Dendritic cell treated with granulocyte-macrophage colony-stimulating factor and Interleukin-4, amounts not matched to agents 40 ng/mL and 50 ng/mL, for 4 days (primary cell): ENCODE data around the gene IL18RAP.

ENCODE experiments used
- H3K27ac Mint-ChIP-seq: one replicate; pipeline ENCODE4 v1.8.0; 2022; ENCODE audit warnings: mild to moderate bottlenecking, mixed read lengths
- H3K27me3 Mint-ChIP-seq: one replicate; pipeline ENCODE4 v1.8.0; 2022; ENCODE audit warnings: mild to moderate bottlenecking, mixed read lengths
- H3K36me3 Mint-ChIP-seq: one replicate; pipeline ENCODE4 v1.8.0; 2022; ENCODE audit warnings: low read depth, mixed read lengths
- H3K4me1 Mint-ChIP-seq: one replicate; pipeline ENCODE4 v1.8.0; 2022; ENCODE audit warnings: low read depth, mixed read lengths
- H3K4me3 Mint-ChIP-seq: one replicate; pipeline ENCODE4 v1.8.0; 2022; ENCODE audit warnings: mild to moderate bottlenecking, moderate library complexity, mixed read lengths
- H3K9me3 Mint-ChIP-seq: one replicate; pipeline ENCODE4 v1.8.0; 2022; ENCODE audit warnings: mixed read lengths
- intact Hi-C: fragments of 100-400 bp; cut with micrococcal nuclease; formaldehyde crosslinking; loops from one replicate; pipeline ENCODE4 v1.15.0; 2022

The IL18RAP gene

DNA sequence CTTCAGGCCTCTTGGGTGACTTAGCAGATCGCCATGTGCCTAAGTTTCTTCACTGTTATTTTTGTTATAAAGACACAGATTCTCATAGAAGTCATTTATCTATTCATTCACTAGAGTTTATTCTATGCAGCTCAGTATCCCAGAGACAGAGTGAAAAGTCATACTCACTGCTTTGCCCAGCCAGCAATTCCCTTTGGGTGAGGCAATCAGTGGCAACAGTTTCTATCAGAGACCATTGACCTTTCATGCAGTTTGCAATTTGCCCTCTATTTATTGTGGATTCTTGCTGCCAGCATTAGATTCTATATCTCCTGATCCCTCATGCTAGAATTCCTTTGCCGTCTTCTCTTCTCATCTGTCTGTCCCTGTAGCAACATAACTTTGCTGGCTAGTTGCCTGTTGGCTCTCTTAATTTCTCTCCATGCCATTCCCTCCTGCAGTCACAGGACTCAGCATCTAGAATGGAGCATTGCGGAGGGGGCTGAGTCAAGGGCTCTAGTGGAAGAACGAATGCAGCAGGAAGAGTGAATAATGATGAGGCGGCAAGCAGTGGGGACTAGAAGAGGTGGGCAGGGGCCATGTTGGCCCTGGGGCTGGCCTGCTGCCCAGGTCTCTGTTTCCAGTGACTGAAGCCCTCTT lies 62.3 kb downstream of the IL18RAP start:
- Mint-ChIP-seq H3K4me1 (peaks cover 24% of the 10 kb centered on the region), H3K4me3 (no peak overlapping the region), H3K27ac (no peak overlapping the region), H3K36me3 (no peaks in the 10 kb centered on the region), H3K27me3 (peaks cover 40% of the 10 kb centered on the region), H3K9me3 (no peaks in the 10 kb centered on the region)
- intact Hi-C loops, result no loop called here

DNA sequence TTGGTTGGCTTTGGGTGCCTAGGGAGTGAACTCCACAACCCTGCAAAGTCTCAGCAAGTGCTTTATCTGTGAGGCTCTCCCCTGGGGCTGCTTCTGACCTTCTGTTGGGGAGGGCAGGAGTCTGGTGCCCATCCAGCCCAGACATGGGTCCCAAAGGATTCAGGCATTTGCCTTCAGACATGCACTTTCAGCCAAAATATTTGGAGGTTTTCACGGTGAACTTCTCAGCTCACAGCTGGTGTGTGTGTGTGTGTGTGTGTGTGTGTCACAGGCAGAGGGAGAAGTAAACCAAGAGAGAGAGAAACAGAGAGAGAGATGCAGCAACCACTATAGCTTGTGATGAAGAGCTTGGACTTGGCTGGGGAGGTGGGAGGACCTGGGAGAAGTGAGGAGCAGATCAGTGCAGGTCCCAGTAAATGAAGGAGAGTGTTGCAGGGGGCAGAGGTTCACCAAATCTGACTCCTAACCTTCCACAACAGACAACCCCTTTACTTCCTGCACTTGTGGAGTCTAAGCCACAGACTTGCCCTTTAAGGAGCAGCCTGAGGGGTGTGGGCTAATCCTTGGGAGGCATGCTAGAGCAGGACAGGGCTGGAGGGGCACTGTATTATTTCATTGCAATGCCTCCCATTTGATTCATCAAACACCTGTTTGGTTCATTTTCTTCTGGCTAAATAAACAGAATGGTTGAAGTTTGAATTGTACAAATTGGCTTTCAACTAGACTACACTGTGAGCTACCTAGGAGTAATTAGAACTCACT lies 64.2 kb downstream of the IL18RAP start:
- intact Hi-C loops, result no loop called here
- Mint-ChIP-seq H3K27me3 (peaks cover 37% of the 10 kb centered on the region), H3K4me3 (no peak overlapping the region), H3K36me3 (no peaks in the 10 kb centered on the region), H3K4me1 (peaks cover 24% of the 10 kb centered on the region), H3K9me3 (peaks cover 9% of the 10 kb centered on the region), H3K27ac (no peak overlapping the region)

DNA sequence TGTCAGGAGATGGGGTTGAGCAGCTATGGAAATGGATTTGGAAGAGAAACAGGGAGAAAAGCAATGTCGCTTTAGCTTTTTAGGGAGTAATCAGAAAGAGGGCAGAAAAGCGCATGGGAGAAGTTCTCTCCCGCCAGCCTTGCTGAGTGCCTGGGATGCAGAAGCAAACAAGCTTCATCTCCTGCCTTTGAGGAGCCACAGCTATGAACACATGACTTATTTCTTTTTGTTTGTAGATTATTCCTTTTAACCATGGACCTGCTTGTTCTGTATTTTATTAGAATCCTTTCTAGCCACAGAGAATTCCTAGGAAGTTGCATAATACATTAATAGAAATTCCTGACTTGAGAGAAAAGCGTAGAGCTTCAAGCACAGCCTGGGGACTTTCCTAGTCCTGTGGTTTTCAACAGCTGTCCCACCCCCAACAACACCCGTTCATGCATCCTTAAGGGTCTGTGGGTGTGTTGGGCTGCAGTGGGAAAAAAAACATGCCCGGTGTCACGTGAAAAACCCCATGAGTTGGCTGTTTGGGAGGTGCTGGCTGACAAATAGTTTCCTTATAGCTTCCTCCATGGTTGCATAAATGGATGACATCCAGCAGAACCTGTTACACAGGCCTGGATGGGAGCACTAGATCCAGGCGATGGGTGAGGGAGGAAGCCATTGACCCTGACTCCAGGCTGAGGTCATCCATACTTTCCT lies 65.0 kb downstream of the IL18RAP start:
- intact Hi-C loops, result no loop called here
- Mint-ChIP-seq H3K27me3 (peaks cover 37% of the 10 kb centered on the region), H3K9me3 (peaks cover 13% of the 10 kb centered on the region), H3K4me3 (no peak overlapping the region), H3K4me1 (peaks cover 24% of the 10 kb centered on the region), H3K36me3 (no peaks in the 10 kb centered on the region), H3K27ac (no peak overlapping the region)

DNA sequence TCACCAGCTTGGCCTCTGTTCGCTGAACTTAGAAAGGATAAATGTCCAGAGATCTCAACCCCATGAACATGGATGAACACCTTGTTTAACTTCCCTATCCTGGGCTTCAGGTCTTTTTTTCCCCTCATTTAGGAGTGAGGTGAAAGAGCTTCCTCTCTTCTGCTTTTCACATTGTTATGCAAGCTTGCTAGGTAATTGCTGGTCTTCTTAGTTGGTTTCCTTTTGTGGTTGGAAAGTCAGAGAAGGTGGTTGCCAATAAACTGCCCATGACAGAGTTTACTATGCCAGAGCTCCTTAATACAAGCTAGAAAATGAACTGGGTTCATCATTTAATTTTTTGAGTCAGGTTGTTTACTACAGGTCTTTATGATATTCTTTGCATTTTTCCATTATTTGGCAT lies 66.7 kb downstream of the IL18RAP start:
- H3K9me3 Mint-ChIP-seq, result peaks cover 23% of the 10 kb centered on the region
- H3K4me3 Mint-ChIP-seq, result no peak overlapping the region
- H3K27ac Mint-ChIP-seq, result no peak overlapping the region
- no peaks in the 10 kb centered on the region for H3K36me3 Mint-ChIP-seq
- peaks cover 34% of the 10 kb centered on the region for H3K27me3 Mint-ChIP-seq
- H3K4me1 Mint-ChIP-seq, result peaks cover 24% of the 10 kb centered on the region
- intact Hi-C loops, result no loop called here

DNA sequence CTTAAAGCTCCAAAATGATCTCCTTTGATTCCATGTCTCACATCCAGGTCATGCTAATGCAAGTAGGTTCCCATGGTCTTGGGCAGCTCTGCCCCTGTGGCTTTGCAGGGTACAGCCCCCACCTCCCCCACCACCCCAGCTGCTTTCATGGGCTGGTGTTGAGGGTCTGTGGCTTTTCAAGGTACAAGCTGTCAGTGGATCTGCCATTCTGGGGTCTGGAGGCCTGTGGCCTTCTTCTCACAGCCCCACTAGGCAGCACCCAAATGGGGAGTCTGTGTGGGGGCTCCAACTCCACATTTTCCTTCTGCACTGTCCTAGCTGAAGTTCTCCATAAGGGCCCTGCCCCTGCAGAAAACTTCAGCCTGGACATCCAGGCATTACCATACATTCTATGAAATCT lies 69.0 kb downstream of the IL18RAP start:
- peaks cover 23% of the 10 kb centered on the region for H3K4me1 Mint-ChIP-seq
- H3K36me3 Mint-ChIP-seq, result no peaks in the 10 kb centered on the region
- no peak overlapping the region for H3K27ac Mint-ChIP-seq
- H3K27me3 Mint-ChIP-seq, result peaks cover 17% of the 10 kb centered on the region
- peaks cover 29% of the 10 kb centered on the region for H3K9me3 Mint-ChIP-seq
- no peak overlapping the region for H3K4me3 Mint-ChIP-seq
- intact Hi-C loops, result no loop called here

DNA sequence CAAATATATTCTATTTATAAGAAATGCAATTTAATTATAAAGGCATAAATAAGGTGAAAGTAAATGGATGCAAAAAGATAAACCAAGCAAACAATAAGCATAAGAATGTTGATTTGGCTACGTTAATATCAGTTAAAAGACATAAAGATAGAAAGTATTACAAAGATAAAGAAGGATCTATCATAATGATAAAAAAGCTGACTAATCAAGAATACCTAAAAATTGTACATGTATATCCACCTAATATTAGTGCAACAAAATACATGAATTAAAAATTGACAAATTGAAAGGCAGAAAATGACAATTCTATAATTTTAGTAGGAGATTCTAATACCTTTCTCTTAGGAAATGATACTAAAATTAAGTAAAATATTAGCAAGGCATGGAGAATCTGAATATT lies 71.6 kb downstream of the IL18RAP start:
- no peaks in the 10 kb centered on the region for H3K36me3 Mint-ChIP-seq
- peaks cover 11% of the 10 kb centered on the region for H3K4me1 Mint-ChIP-seq
- intact Hi-C loops, result no loop called here
- no peak overlapping the region for H3K27ac Mint-ChIP-seq
- no peak overlapping the region for H3K4me3 Mint-ChIP-seq
- peaks cover 29% of the 10 kb centered on the region for H3K9me3 Mint-ChIP-seq
- H3K27me3 Mint-ChIP-seq, result peaks cover 4% of the 10 kb centered on the region

DNA sequence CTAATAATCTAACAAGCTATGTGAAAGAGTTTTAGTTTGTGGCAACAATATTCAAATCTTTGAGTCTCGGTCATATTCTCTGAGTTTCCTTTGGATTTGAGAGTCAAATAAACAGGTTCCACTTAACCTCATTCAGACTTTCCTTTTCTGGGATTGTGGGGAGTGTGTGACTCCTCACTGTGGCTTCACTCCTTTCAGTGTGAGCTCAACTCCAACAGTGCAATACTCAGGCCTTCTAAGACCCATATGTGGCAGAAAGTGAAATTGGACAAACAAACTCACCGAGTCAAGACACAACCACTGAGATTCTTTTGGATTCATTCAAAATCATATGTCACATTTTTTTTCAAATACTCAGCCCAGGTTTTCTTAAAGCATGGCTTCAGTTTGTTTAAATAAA lies 75.5 kb downstream of the IL18RAP start:
- Mint-ChIP-seq H3K9me3 (peaks cover 12% of the 10 kb centered on the region), H3K27me3 (peaks cover 9% of the 10 kb centered on the region), H3K27ac (no peak overlapping the region), H3K36me3 (no peaks in the 10 kb centered on the region), H3K4me3 (no peak overlapping the region), H3K4me1 (peaks cover 9% of the 10 kb centered on the region)
- intact Hi-C loops, result no loop called here

DNA sequence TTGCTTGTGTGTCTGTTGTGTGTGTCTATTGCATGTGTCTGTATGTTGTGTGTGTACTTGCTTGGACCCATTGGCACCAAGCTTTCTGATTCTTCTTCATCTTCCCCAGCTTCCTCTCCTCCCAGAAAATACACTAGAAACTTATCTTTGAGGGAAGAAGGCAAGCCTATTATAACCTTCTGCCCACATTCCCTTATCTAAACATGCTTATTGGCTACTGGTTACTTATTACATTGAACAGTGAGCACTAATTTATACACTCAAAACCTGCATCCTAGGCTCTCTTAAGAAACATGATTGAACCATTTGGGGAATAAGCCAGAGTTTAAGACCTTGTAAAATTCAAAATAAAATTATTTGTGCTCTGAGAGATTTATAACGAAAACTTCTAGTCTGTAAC lies 76.6 kb downstream of the IL18RAP start:
- intact Hi-C loops, result no loop called here
- Mint-ChIP-seq H3K9me3 (peaks cover 6% of the 10 kb centered on the region), H3K4me1 (peaks cover 9% of the 10 kb centered on the region), H3K36me3 (no peaks in the 10 kb centered on the region), H3K27me3 (peaks cover 16% of the 10 kb centered on the region), H3K27ac (no peak overlapping the region), H3K4me3 (no peak overlapping the region)
